CD4-positive, alpha-beta T cell (primary cell): ENCODE results near the gene SLC4A1. TPM values are rescaled to one million over a fixed set of nuclear protein-coding genes. Genes with fewer than 3 reads are reported as not detected.

ENCODE experiments used
- ATAC-seq: fragments of 200-7000 bp; cut with Tn5 transposase; one replicate; pipeline ENCODE4 v1.10.0; 2022; ENCODE audit warnings: mild to moderate bottlenecking; ENCODE audit not compliant: poor library complexity
- CTCF ChIA-PET: fragments of 350-600 bp; sonication (Branson Sonifier 250); formaldehyde crosslinking; loops from one replicate; lab custom pipeline; 2021; ENCODE audit warnings: antibody characterized with exemption, inconsistent platforms; lab: Charles Lee
- POLR2A ChIA-PET: fragments of 350-600 bp; sonication (Branson Sonifier 250); formaldehyde crosslinking; loops from one replicate; lab custom pipeline; 2021; ENCODE audit warnings: antibody characterized with exemption, inconsistent platforms; lab: Charles Lee
- DNase-seq, 14 experiments: peaks; one replicate each; pipeline ENCODE4 v3.0.0-alpha.2; 2013 to 2020; ENCODE audit warnings: mixed read lengths in 2 of 14
- H3K27ac ChIP-seq, 2 donors: one replicate each; pipeline versions ENCODE4 v1.5.1 to v1.7.0; 2013; ENCODE audit warnings: low read length in 2 of 2, low read depth in 1 of 2, mild to moderate bottlenecking in 1 of 2
- H3K27me3 ChIP-seq, 2 experiments: 1 replicate in 1 of 2; 2 replicates in 1 of 2; pipeline versions ENCODE4 v1.6.1 to v1.7.0; 2013; ENCODE audit warnings: low read length in 2 of 2, control low read depth in 1 of 2, mild to moderate bottlenecking in 1 of 2, moderate library complexity in 1 of 2; ENCODE audit not compliant: insufficient read depth in 2 of 2, control insufficient read depth in 1 of 2
- H3K36me3 ChIP-seq: one replicate; pipeline ENCODE4 v1.6.1; 2013; ENCODE audit warnings: low read length, control low read depth; ENCODE audit not compliant: insufficient read depth
- H3K4me1 ChIP-seq: one replicate; pipeline ENCODE4 v1.6.1; 2013; ENCODE audit warnings: low read length, control low read depth; ENCODE audit not compliant: insufficient read depth
- H3K4me3 ChIP-seq: one replicate; pipeline ENCODE4 v1.5.1; 2013; ENCODE audit warnings: mild to moderate bottlenecking, low read length, moderate library complexity
- H3K9me3 ChIP-seq, 2 experiments: 1 replicate in 1 of 2; 2 replicates in 1 of 2; pipeline versions ENCODE4 v1.6.1 to v1.7.0; 2013; ENCODE audit warnings: low read length in 2 of 2, mild to moderate bottlenecking in 2 of 2, control low read depth in 1 of 2, moderate library complexity in 1 of 2; ENCODE audit not compliant: control insufficient read depth in 1 of 2, insufficient read depth in 1 of 2
- H3K27ac Mint-ChIP-seq: one replicate; pipeline ENCODE4 v1.8.0; 2020; ENCODE audit warnings: mixed read lengths
- H3K27me3 Mint-ChIP-seq: one replicate; pipeline ENCODE4 v1.8.0; 2021; ENCODE audit warnings: mixed read lengths
- H3K36me3 Mint-ChIP-seq: one replicate; pipeline ENCODE4 v1.8.0; 2021; ENCODE audit warnings: low read depth, mixed read lengths
- H3K4me1 Mint-ChIP-seq: one replicate; pipeline ENCODE4 v1.8.0; 2021; ENCODE audit warnings: low read depth, mixed read lengths
- H3K4me3 Mint-ChIP-seq: one replicate; pipeline ENCODE4 v1.8.0; 2020; ENCODE audit warnings: mild to moderate bottlenecking, mixed read lengths
- H3K9me3 Mint-ChIP-seq: one replicate; pipeline ENCODE4 v1.8.0; 2020; ENCODE audit warnings: mixed read lengths
- CTCF ChIP-seq: fragments of 200-600 bp; IDR thresholded peaks from one replicate; pipeline ENCODE4 v1.8.0; 2022; ENCODE audit warnings: antibody characterized with exemption, mild to moderate bottlenecking
- intact Hi-C, 2 experiments: fragments of 100-400 bp; cut with DNase I in 1 of 2; cut with micrococcal nuclease in 1 of 2; formaldehyde crosslinking; loops; one replicate each; pipeline versions ENCODE4 v1.15.1 to v1.9.0; 2023 to 2025; cut with DNase I, micrococcal nuclease
- total RNA-seq, 174 experiments: library from RNA in 2 of 174; stranded (reverse) in 2 of 174; gene quantifications; one replicate each; pipeline ENCODE4 v1.2.3 and lab custom pipeline; 2021 to 2026

Gene SLC4A1
- total RNA-seq, 2 experiments from 2014 or later = not detected

- CTCF ChIA-PET = no interaction called here
- Histone ChIP-seq H3K27ac (no peak overlapping the region), H3K4me1 (peaks cover 31% of the 10 kb centered on the region), H3K36me3 (no peaks in the 10 kb centered on the region), H3K27me3 (no peaks in the 10 kb centered on the region), H3K4me3 (no peak overlapping the region), H3K9me3 (no peaks in the 10 kb centered on the region)
- Mint-ChIP-seq H3K27me3 (no peaks in the 10 kb centered on the region), H3K27ac (no peak overlapping the region), H3K36me3 (no peaks in the 10 kb centered on the region), H3K4me3 (no peak overlapping the region), H3K9me3 (no peaks in the 10 kb centered on the region), H3K4me1 (peaks cover 44% of the 10 kb centered on the region)
- intact Hi-C loops = no loop called here
- POLR2A ChIA-PET = no interaction called here
- no peak for TF ChIP-seq CTCF
- no peak for DNase-seq
- no peak for ATAC-seq
Measured at GRCh38 chr17:44251062-44251461, 16.9 kb downstream of the SLC4A1 start.

- no peaks in the 10 kb centered on the region for H3K9me3 Mint-ChIP-seq
- Histone ChIP-seq H3K4me3 (no peak overlapping the region), H3K9me3 (no peaks in the 10 kb centered on the region), H3K27me3 (no peaks in the 10 kb centered on the region), H3K4me1 (peaks cover 38% of the 10 kb centered on the region), H3K36me3 (no peaks in the 10 kb centered on the region), H3K27ac (no peak overlapping the region)
- H3K4me3 Mint-ChIP-seq = no peak overlapping the region
- H3K27me3 Mint-ChIP-seq = no peaks in the 10 kb centered on the region
- H3K4me1 Mint-ChIP-seq = peaks cover 53% of the 10 kb centered on the region
- CTCF ChIA-PET = no interaction called here
- TF ChIP-seq CTCF = no peak
- no peak for ATAC-seq
- intact Hi-C loops = loop anchor here in 1 of 2 experiments (2.0 kb wide), 1 partner anchor 29 kb away; no protein-coding TSS in a partner anchor
- no peak for DNase-seq
- POLR2A ChIA-PET = interaction anchor here (4.1 kb wide), 1 partner anchor 28 kb away, joined by 34 read pairs; the partner anchor contains the start of gene UBTF
- no peaks in the 10 kb centered on the region for H3K36me3 Mint-ChIP-seq
- no peak overlapping the region for H3K27ac Mint-ChIP-seq
Measured at GRCh38 chr17:44249501-44250246, 18.3 kb downstream of the SLC4A1 start.

GRCh38 chr17:44247876-44248736 is 19.8 kb downstream of the SLC4A1 start:
- Histone ChIP-seq H3K4me3 (no peak overlapping the region), H3K9me3 (no peaks in the 10 kb centered on the region), H3K27me3 (no peaks in the 10 kb centered on the region), H3K27ac (no peak overlapping the region), H3K4me1 (peaks cover 38% of the 10 kb centered on the region), H3K36me3 (no peaks in the 10 kb centered on the region)
- ATAC-seq (no peak), DNase-seq (no peak)
- intact Hi-C loops = loop anchor here in 1 of 2 experiments (2.0 kb wide), 1 partner anchor 27 kb away; no protein-coding TSS in a partner anchor
- H3K4me1 Mint-ChIP-seq = peaks cover 54% of the 10 kb centered on the region
- POLR2A ChIA-PET = interaction anchor here (0.7 to 4.1 kb wide), 4 partner anchors 27 to 880 kb away, joined by 3 to 34 read pairs (median 3); partner anchors contain the start of gene UBTF
- H3K27ac Mint-ChIP-seq = peak overlapping the region; percentile 33
- H3K36me3 Mint-ChIP-seq = no peaks in the 10 kb centered on the region
- no peaks in the 10 kb centered on the region for H3K27me3 Mint-ChIP-seq
- no peak overlapping the region for H3K4me3 Mint-ChIP-seq
- TF ChIP-seq CTCF = no peak
- H3K9me3 Mint-ChIP-seq = no peaks in the 10 kb centered on the region
- CTCF ChIA-PET = no interaction called here
